Panc1 (cell line): ENCODE measurements around the gene DTWD1. TPM values are rescaled to one million over a fixed set of nuclear protein-coding genes. Genes with fewer than 3 reads are reported as not detected.

Experiments used
- ATAC-seq: fragments of 200-7000 bp; cut with Tn5 transposase; 2 replicates; pipeline ENCODE4 v1.9.1; 2020; ENCODE audit warnings: mild to moderate bottlenecking, moderate library complexity
- BruUV-seq: library from RNA; stranded (reverse); fragments of 400-500 nt; replicated peaks from 2 replicates; lab custom pipeline; 2021; lab: Mats Ljungman, UMichigan
- CTCF ChIA-PET: fragments of 300-600 bp; sonication (Branson Sonifier 250); formaldehyde crosslinking; loops from one replicate; lab custom pipeline; 2022; ENCODE audit warnings: antibody characterized with exemption; lab: Charles Lee
- POLR2A ChIA-PET: fragments of 300-600 bp; sonication (Branson Sonifier 250); formaldehyde crosslinking; loops from one replicate; lab custom pipeline; 2022; ENCODE audit warnings: antibody characterized with exemption; lab: Charles Lee
- DNase-seq: peaks from one replicate; pipeline ENCODE4 v3.0.0-alpha.2; 2010; ENCODE audit warnings: low read depth, low spot score
- H3K27ac ChIP-seq: 2 replicates; pipeline ENCODE4 v1.5.1; 2011; ENCODE audit warnings: mild to moderate bottlenecking, low read length, inconsistent platforms
- H3K27me3 ChIP-seq: fragments of 200-500 bp; sonication (Bioruptor generic); 2 replicates; pipeline ENCODE4 v1.6.0; 2014; ENCODE audit warnings: low read length, inconsistent platforms; ENCODE audit not compliant: control insufficient read depth, insufficient read depth
- H3K36me3 ChIP-seq: fragments of 200-500 bp; sonication (Bioruptor generic); 2 replicates; pipeline ENCODE4 v1.5.1; 2014; ENCODE audit warnings: inconsistent platforms, mild to moderate bottlenecking, low read length, moderate library complexity; ENCODE audit not compliant: control insufficient read depth, insufficient read depth
- H3K4me1 ChIP-seq: 2 replicates; pipeline ENCODE4 v1.5.1; 2011; ENCODE audit warnings: inconsistent platforms, mild to moderate bottlenecking, low read length, moderate library complexity; ENCODE audit not compliant: control insufficient read depth, insufficient read depth
- H3K4me3 ChIP-seq, 2 experiments: 2 replicates each; pipeline ENCODE4 v1.5.1; 2011 to 2012; ENCODE audit warnings: low read depth in 2 of 2, low read length in 2 of 2, mild to moderate bottlenecking in 2 of 2, inconsistent platforms in 1 of 2, moderate library complexity in 1 of 2
- H3K9me3 ChIP-seq: fragments of 200-500 bp; sonication (Bioruptor generic); 2 replicates; pipeline ENCODE4 v1.5.1; 2014; ENCODE audit warnings: low read depth, mild to moderate bottlenecking, inconsistent platforms, low read length, moderate library complexity; ENCODE audit not compliant: control insufficient read depth, insufficient read depth
- POLR2AphosphoS5 ChIP-seq: IDR thresholded peaks from 2 replicates; pipeline ENCODE4 v1.6.1; 2012; ENCODE audit warnings: mild to moderate bottlenecking, low read depth, low read length, moderate library complexity
- SIN3A ChIP-seq: IDR thresholded peaks from 2 replicates; pipeline ENCODE4 v1.6.1; 2012; ENCODE audit warnings: low read depth, mild to moderate bottlenecking, low read length, moderate library complexity, borderline replicate concordance; ENCODE audit not compliant: insufficient read depth
- TCF7L2 ChIP-seq: IDR thresholded peaks from 2 replicates; pipeline ENCODE4 v1.6.1; 2011; ENCODE audit warnings: mild to moderate bottlenecking, low read depth, low read length, inconsistent platforms
- in situ Hi-C: cut with HindIII; loops from 2 replicates; pipeline ENCODE4 v1.10.0; 2016; ENCODE audit warnings: low sequenced_read_pairs, low pct_unique_long_range_greater_than_20kb
- intact Hi-C: fragments of 100-400 bp; cut with micrococcal nuclease; formaldehyde crosslinking; loops from one replicate; pipeline ENCODE4 v1.10.0; 2022; ENCODE audit not compliant: unreplicated experiment
- total RNA-seq: library from RNA; stranded (reverse); gene quantifications from one replicate; pipeline ENCODE4 v1.2.1, GENCODE V29; 2021; ENCODE audit not compliant: unreplicated experiment
- TF ChIP-seq, protein P1 (sequence below): fragments of 450-650 bp; IDR thresholded peaks from 2 replicates; pipeline ENCODE4 v1.5.1; 2017; ENCODE audit warnings: mild to moderate bottlenecking
- TF ChIP-seq, protein P2 (sequence below), 2 experiments: IDR thresholded peaks; 2 replicates each; pipeline ENCODE4 v1.6.1; 2011 to 2012; ENCODE audit warnings: low read depth in 2 of 2, control low read depth in 1 of 2, low read length in 1 of 2, mild to moderate bottlenecking in 1 of 2, moderate library complexity in 1 of 2; ENCODE audit not compliant: insufficient read depth in 1 of 2

The DTWD1 gene
- total RNA-seq, 1 experiment from 2014 or later = 19.8 TPM

- TF ChIP-seq, protein P1, sequence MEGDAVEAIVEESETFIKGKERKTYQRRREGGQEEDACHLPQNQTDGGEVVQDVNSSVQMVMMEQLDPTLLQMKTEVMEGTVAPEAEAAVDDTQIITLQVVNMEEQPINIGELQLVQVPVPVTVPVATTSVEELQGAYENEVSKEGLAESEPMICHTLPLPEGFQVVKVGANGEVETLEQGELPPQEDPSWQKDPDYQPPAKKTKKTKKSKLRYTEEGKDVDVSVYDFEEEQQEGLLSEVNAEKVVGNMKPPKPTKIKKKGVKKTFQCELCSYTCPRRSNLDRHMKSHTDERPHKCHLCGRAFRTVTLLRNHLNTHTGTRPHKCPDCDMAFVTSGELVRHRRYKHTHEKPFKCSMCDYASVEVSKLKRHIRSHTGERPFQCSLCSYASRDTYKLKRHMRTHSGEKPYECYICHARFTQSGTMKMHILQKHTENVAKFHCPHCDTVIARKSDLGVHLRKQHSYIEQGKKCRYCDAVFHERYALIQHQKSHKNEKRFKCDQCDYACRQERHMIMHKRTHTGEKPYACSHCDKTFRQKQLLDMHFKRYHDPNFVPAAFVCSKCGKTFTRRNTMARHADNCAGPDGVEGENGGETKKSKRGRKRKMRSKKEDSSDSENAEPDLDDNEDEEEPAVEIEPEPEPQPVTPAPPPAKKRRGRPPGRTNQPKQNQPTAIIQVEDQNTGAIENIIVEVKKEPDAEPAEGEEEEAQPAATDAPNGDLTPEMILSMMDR = no peak
- TF ChIP-seq TCF7L2 (no peak), SIN3A (no peak), POLR2AphosphoS5 (no peak)
- TF ChIP-seq, protein P2, sequence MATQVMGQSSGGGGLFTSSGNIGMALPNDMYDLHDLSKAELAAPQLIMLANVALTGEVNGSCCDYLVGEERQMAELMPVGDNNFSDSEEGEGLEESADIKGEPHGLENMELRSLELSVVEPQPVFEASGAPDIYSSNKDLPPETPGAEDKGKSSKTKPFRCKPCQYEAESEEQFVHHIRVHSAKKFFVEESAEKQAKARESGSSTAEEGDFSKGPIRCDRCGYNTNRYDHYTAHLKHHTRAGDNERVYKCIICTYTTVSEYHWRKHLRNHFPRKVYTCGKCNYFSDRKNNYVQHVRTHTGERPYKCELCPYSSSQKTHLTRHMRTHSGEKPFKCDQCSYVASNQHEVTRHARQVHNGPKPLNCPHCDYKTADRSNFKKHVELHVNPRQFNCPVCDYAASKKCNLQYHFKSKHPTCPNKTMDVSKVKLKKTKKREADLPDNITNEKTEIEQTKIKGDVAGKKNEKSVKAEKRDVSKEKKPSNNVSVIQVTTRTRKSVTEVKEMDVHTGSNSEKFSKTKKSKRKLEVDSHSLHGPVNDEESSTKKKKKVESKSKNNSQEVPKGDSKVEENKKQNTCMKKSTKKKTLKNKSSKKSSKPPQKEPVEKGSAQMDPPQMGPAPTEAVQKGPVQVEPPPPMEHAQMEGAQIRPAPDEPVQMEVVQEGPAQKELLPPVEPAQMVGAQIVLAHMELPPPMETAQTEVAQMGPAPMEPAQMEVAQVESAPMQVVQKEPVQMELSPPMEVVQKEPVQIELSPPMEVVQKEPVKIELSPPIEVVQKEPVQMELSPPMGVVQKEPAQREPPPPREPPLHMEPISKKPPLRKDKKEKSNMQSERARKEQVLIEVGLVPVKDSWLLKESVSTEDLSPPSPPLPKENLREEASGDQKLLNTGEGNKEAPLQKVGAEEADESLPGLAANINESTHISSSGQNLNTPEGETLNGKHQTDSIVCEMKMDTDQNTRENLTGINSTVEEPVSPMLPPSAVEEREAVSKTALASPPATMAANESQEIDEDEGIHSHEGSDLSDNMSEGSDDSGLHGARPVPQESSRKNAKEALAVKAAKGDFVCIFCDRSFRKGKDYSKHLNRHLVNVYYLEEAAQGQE (IDR thresholded peaks at IDR 0.05; ENCODE audit: insufficient read depth in 1 of 2, low read depth in 2 of 2, low read length in 1 of 2) = no peak
- Histone ChIP-seq H3K4me3 (peak overlapping the region; percentile 82 to 85), H3K36me3 (peaks cover 11% of the 10 kb centered on the region), H3K4me1 (peaks cover 10% of the 10 kb centered on the region), H3K9me3 (peaks cover 19% of the 10 kb centered on the region; the same call in 1 of the 2 replicates), H3K27me3 (no peaks in the 10 kb centered on the region), H3K27ac (peak overlapping the region; percentile 97)
- in situ Hi-C loops = no loop called here
- intact Hi-C loops = no loop called here
- DNase-seq = no peak
- ChIA-PET POLR2A (no interaction called here), CTCF (interaction anchor here (1.2 kb wide), 1 partner anchor 381 kb away, joined by 4 read pairs; no protein-coding TSS in a partner anchor)
- BruUV-seq = TSS peak; percentile 74
- ATAC-seq = no peak
Measured at GRCh38 chr15:49621887-49622286, 1.0 kb downstream of the DTWD1 start.

DNA sequence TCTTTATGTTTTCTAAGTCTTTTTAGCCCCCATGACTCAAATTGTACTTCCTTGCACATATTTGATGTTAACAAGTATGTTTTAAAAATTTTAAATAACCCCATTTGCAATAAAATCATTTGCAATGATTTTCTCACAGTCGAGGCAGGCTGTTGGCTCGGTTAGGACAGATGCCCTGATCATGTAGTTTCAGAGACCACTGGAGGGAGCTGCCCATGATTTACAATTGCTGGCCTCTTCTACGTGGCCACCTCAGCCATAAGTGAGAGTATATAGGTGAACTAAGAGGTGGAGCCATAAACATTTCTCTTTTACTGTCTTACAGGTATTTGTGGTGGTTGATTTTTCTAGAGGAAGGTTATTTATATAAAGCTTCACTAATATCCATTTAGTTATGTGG is 1.7 kb downstream of the DTWD1 start:
- ChIA-PET POLR2A (no interaction called here), CTCF (no interaction called here)
- no TSS peak for BruUV-seq
- intact Hi-C loops = no loop called here
- TF ChIP-seq, protein P2 (IDR thresholded peaks at IDR 0.05; ENCODE audit: insufficient read depth in 1 of 2, low read depth in 2 of 2, low read length in 1 of 2) = no peak
- no peak for TF ChIP-seq POLR2AphosphoS5
- TF ChIP-seq, protein P1 = peak; percentile 16; the same call in 1 of the 2 replicates
- no peak for TF ChIP-seq SIN3A
- TF ChIP-seq TCF7L2 = no peak
- Histone ChIP-seq H3K9me3 (peaks cover 19% of the 10 kb centered on the region; the same call in 1 of the 2 replicates), H3K27ac (no peak overlapping the region; the same call in 1 of the 2 replicates), H3K4me1 (peaks cover 15% of the 10 kb centered on the region), H3K27me3 (no peaks in the 10 kb centered on the region), H3K36me3 (peaks cover 11% of the 10 kb centered on the region), H3K4me3 (no peak overlapping the region)
- no peak for ATAC-seq
- in situ Hi-C loops = no loop called here
- DNase-seq = no peak
